Subcutaneous adipose tissue (tissue), 4 donors: ENCODE data around the gene SHANK2. TPM values are rescaled to one million over a fixed set of nuclear protein-coding genes. Genes with fewer than 3 reads are reported as not detected.

Source experiments
- total RNA-seq, 4 donors: library from RNA; depleted of rRNA; stranded (reverse); fragments of >200 nt; gene quantifications; one replicate each; pipeline ENCODE4 v1.1.0, GENCODE V29; 2016
- TF ChIP-seq, protein P1 (sequence below): fragments of 450-650 bp; IDR thresholded peaks from one replicate; pipeline ENCODE4 v1.5.1; 2016; ENCODE audit warnings: low read depth, mild to moderate bottlenecking, control low read depth, antibody characterized with exemption, moderate library complexity

SHANK2 gene
- total RNA-seq, 4 donors from 2014 or later: 0.66 to 4.3 (median 1.1) TPM

GRCh38 chr11:71268706-71269321, 16.4 kb upstream of the SHANK2 start:
- TF ChIP-seq, protein P1, sequence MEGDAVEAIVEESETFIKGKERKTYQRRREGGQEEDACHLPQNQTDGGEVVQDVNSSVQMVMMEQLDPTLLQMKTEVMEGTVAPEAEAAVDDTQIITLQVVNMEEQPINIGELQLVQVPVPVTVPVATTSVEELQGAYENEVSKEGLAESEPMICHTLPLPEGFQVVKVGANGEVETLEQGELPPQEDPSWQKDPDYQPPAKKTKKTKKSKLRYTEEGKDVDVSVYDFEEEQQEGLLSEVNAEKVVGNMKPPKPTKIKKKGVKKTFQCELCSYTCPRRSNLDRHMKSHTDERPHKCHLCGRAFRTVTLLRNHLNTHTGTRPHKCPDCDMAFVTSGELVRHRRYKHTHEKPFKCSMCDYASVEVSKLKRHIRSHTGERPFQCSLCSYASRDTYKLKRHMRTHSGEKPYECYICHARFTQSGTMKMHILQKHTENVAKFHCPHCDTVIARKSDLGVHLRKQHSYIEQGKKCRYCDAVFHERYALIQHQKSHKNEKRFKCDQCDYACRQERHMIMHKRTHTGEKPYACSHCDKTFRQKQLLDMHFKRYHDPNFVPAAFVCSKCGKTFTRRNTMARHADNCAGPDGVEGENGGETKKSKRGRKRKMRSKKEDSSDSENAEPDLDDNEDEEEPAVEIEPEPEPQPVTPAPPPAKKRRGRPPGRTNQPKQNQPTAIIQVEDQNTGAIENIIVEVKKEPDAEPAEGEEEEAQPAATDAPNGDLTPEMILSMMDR: no peak

DNA sequence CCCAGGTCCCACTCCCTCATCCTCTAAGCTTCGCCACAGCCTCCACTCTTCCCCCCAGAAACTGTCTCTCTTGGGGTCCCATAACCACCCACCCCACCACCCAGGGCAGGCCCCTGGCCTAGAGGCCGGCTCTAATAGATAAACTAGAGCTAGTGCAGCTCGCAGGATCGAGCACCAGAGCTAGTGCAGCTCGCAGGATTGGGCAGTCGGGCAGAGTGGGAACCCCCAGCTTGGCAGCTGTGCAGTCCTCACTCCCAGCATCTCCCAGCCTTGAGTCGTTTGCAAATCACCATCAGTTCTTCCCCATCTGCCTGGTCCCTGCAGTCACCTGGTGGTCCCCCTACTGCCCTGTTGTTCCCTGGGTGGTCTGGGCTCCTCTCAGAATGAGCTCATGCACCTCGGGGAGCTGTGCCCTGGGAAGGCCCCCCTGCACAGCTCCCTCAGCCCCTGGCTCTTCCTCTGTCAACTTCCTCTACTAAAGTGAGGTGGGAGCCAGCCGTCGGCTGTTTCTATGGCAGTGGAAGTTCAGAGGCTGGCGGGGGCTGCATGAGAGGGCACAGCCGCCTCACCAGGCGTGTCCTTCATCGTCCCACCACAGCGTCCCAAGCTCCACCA, 15.5 kb upstream of the SHANK2 start:
- TF ChIP-seq, protein P1: no peak

- TF ChIP-seq, protein P1: no peak
Measured at GRCh38 chr11:71266114-71266833, 13.9 kb upstream of the SHANK2 start.

- TF ChIP-seq, protein P1: no peak
Measured at GRCh38 chr11:71265559-71266092, 13.2 kb upstream of the SHANK2 start.

DNA sequence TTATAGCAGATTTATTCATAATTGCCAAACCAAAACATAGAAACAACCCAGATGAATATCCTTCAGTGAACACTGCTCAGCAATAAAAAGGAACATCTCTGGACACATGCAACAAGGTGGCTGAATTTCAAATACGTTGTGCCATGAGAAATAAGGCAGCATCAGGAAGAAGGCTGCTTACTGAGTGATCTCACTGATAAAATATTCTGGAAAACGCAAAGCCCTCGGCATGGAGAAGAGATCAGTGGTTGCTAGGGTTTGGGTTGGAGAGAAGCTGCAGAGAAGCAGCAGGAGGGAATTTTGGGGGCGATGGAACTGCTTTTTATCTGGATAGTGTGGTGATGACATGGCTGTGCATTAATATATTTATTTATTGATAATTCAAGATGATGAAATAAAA, 11.0 kb upstream of the SHANK2 start:
- TF ChIP-seq, protein P1: no peak

- TF ChIP-seq, protein P1: no peak
Measured at GRCh38 chr11:71255800-71256479, 3.6 kb upstream of the SHANK2 start.
